Measurements from ENCODE around the gene ACTR2. TPM values are rescaled to one million over a fixed set of nuclear protein-coding genes. Genes with fewer than 3 reads are reported as not detected.
"Not testable (repeated sequence)": the region's sequence is repeated elsewhere in the genome, so short reads cannot be mapped to it uniquely, and the experiment has no call there.

Gene ACTR2
- total and polyA plus RNA-seq, 7 experiments from 2014 or later = 180 to 435 (median 255) TPM

DNA sequence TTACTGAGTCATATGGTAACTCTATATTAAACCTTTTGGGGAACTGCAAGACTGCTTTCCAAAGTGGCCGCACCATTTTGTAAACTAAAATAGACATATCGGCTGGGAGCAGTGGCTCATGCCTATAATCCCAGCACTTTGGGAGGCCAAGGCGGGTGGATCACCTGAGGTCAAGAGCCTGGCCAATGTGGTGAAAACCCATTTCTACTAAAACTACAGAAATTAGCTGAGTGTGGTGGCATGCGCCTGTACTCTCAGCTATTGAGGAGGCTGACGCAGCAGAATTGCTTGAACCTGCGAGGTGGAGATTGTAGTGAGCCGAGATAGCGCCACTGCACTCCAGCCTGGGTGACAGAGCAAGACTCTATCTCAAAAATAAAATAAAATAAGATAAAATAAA, 6.4 kb upstream of the ACTR2 start:
- H3K4me3 ChIP-seq (ENCODE audit: low read length); H3K27me3 ChIP-seq (ENCODE audit: control insufficient read depth in 2 of 2, insufficient read depth in 2 of 2, low read length in 2 of 2); POLR2A ChIA-PET; CTCF ChIA-PET; intact Hi-C loops (cut with micrococcal nuclease); H3K9me3 ChIP-seq (ENCODE audit: control insufficient read depth in 2 of 3, low read length in 3 of 3); H3K4me1 ChIP-seq (ENCODE audit: control insufficient read depth in 2 of 2, insufficient read depth in 2 of 2, low read length in 2 of 2); H3K9me3 Mint-ChIP-seq; H3K27me3 Mint-ChIP-seq; H3K4me3 Mint-ChIP-seq; H3K27ac Mint-ChIP-seq; ATAC-seq; H3K4me1 Mint-ChIP-seq; H3K36me3 ChIP-seq (ENCODE audit: control insufficient read depth in 2 of 3, insufficient read depth in 3 of 3, low read length in 3 of 3); DNase-seq; H3K27ac ChIP-seq (ENCODE audit: low read depth, low read length): not testable (repeated sequence)
- H3K36me3 Mint-ChIP-seq = peaks cover 0 to 11% (median 2%) of the 10 kb centered on the region in 5 donors

GRCh38 chr2:65227020-65227455, 593 bp upstream of the ACTR2 start:
- H3K27ac Mint-ChIP-seq = peak overlapping the region; percentile 97 to 99 (median 98)
- peak overlapping the region; percentile 97 for H3K27ac ChIP-seq (ENCODE audit: low read depth, low read length)
- peaks cover 23 to 32% of the 10 kb centered on the region in 2 donors for H3K4me1 ChIP-seq (ENCODE audit: control insufficient read depth in 2 of 2, insufficient read depth in 2 of 2, low read length in 2 of 2)
- H3K27me3 Mint-ChIP-seq = no peaks in the 10 kb centered on the region
- peaks cover 18 to 48% (median 38%) of the 10 kb centered on the region in 7 donors for H3K4me1 Mint-ChIP-seq
- peak in 1 of 9 donors; percentile 5 for DNase-seq
- H3K4me3 ChIP-seq (ENCODE audit: low read length) = peak overlapping the region; percentile 99
- peak overlapping the region; percentile 95 to 100 (median 98) for H3K4me3 Mint-ChIP-seq
- H3K27me3 ChIP-seq (ENCODE audit: control insufficient read depth in 2 of 2, insufficient read depth in 2 of 2, low read length in 2 of 2) = no peaks in the 10 kb centered on the region
- peak; percentile 18 for ATAC-seq
- POLR2A ChIA-PET = interaction anchor here (0.6 to 2.9 kb wide), 15 partner anchors 9 to 1638 kb away, joined by 3 to 24 read pairs (median 3); partner anchors contain the start of genes AFTPH, CEP68, MDH1 and RAB1A
- peaks cover 0 to 11% (median 7%) of the 10 kb centered on the region in 5 donors for H3K36me3 Mint-ChIP-seq
- H3K9me3 Mint-ChIP-seq = peaks cover 0 to 2% (median 0%) of the 10 kb centered on the region in 11 donors
- peaks cover 0 to 8% (median 0%) of the 10 kb centered on the region in 3 experiments for H3K36me3 ChIP-seq (ENCODE audit: control insufficient read depth in 2 of 3, insufficient read depth in 3 of 3, low read length in 3 of 3)
- CTCF ChIA-PET = interaction anchor here (0.9 kb wide), 2 partner anchors 40 to 97 kb away, joined by 3 to 5 read pairs; partner anchors contain the start of gene RAB1A
- H3K9me3 ChIP-seq (ENCODE audit: control insufficient read depth in 2 of 3, low read length in 3 of 3) = no peaks in the 10 kb centered on the region
- intact Hi-C loops (cut with micrococcal nuclease) = loop anchor here (1.0 to 5.0 kb wide), 17 partner anchors 14 to 1639 kb away; partner anchors contain the start of genes AFTPH (in 2 of the 2), CEP68 (in 2 of the 2), MDH1 (in 2 of the 2) and PELI1 (in 2 of the 2)

DNA sequence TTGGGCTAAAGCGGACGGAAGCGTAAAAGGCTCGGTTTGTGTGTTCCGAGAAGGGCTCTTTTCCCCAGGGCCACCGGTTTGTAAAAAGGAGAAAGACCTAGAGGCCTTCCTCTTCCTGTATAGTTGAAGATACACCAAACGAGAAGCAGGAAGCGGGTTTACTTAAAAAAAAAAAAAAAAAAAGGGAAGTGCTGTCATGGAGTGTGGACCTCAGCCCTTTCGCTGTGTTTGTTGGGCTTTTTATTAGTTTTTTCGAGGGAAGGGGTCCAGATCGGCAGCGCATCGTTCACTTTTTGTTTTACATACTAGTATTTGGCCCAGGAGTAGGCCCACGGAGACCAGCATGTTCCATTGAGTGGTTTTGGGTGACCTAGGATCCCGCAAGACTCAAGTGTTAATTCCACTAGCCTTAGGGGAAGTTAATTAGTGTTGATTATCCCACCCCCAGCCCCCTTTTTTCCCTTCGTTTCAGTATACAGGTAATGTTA, 676 bp downstream of the ACTR2 start:
- ChIA-PET POLR2A (interaction anchor here (0.6 to 2.9 kb wide), 7 partner anchors 11 to 573 kb away, joined by 3 to 24 read pairs (median 4); partner anchors contain the start of genes CEP68 and RAB1A), CTCF (no interaction called here)
- Histone ChIP-seq H3K4me1 (ENCODE audit: control insufficient read depth in 2 of 2, insufficient read depth in 2 of 2, low read length in 2 of 2) (peaks cover 25 to 38% of the 10 kb centered on the region in 2 donors), H3K4me3 (ENCODE audit: low read length) (peak overlapping the region; percentile 99), H3K27ac (ENCODE audit: low read depth, low read length) (peak overlapping the region; percentile 97), H3K27me3 (ENCODE audit: control insufficient read depth in 2 of 2, insufficient read depth in 2 of 2, low read length in 2 of 2) (no peaks in the 10 kb centered on the region), H3K36me3 (ENCODE audit: control insufficient read depth in 2 of 3, insufficient read depth in 3 of 3, low read length in 3 of 3) (peaks cover 0 to 8% (median 0%) of the 10 kb centered on the region in 3 experiments), H3K9me3 (ENCODE audit: control insufficient read depth in 2 of 3, low read length in 3 of 3) (no peaks in the 10 kb centered on the region)
- Mint-ChIP-seq H3K4me3 (peak overlapping the region; percentile 95 to 99 (median 98)), H3K27me3 (no peaks in the 10 kb centered on the region), H3K36me3 (peaks cover 4 to 19% (median 11%) of the 10 kb centered on the region in 5 donors), H3K9me3 (peaks cover 0 to 2% (median 0%) of the 10 kb centered on the region in 11 donors), H3K27ac (peak overlapping the region; percentile 95 to 99 (median 97)), H3K4me1 (peaks cover 27 to 57% (median 46%) of the 10 kb centered on the region in 7 donors)
- DNase-seq (peak in 7 of 9 donors; percentile 30 to 71 (median 67)), ATAC-seq (peak; percentile 59)
- intact Hi-C loops (cut with micrococcal nuclease) = loop anchor here (1.0 to 5.0 kb wide), 4 partner anchors 73 to 1386 kb away; partner anchors contain the start of genes UGP2 (in 1 of the 2) and VPS54 (in 1 of the 2)

- no peak overlapping the region for H3K27ac ChIP-seq (ENCODE audit: low read depth, low read length)
- Mint-ChIP-seq H3K36me3 (peaks cover 4 to 24% (median 12%) of the 10 kb centered on the region in 5 donors), H3K9me3 (peaks cover 0 to 2% (median 0%) of the 10 kb centered on the region in 11 donors), H3K4me3 (peak overlapping the region in 9 of 10 donors; percentile 8 to 68 (median 43)), H3K27ac (peak overlapping the region in 1 of 9 donors; percentile 82), H3K27me3 (no peaks in the 10 kb centered on the region), H3K4me1 (peaks cover 36 to 82% (median 65%) of the 10 kb centered on the region in 7 donors)
- H3K4me1 ChIP-seq (ENCODE audit: control insufficient read depth in 2 of 2, insufficient read depth in 2 of 2, low read length in 2 of 2) = peaks cover 30 to 58% of the 10 kb centered on the region in 2 donors
- no peaks in the 10 kb centered on the region for H3K27me3 ChIP-seq (ENCODE audit: control insufficient read depth in 2 of 2, insufficient read depth in 2 of 2, low read length in 2 of 2)
- H3K36me3 ChIP-seq (ENCODE audit: control insufficient read depth in 2 of 3, insufficient read depth in 3 of 3, low read length in 3 of 3) = peaks cover 0 to 8% (median 0%) of the 10 kb centered on the region in 3 experiments
- POLR2A ChIA-PET = interaction anchor here (0.8 kb wide), 1 partner anchor 67 kb away, joined by 3 read pairs; no protein-coding TSS in a partner anchor
- ATAC-seq (no peak), DNase-seq (no peak)
- CTCF ChIA-PET = interaction anchor here (0.7 kb wide), 2 partner anchors 65 to 297 kb away, joined by 3 read pairs; no protein-coding TSS in a partner anchor
- H3K9me3 ChIP-seq (ENCODE audit: control insufficient read depth in 2 of 3, low read length in 3 of 3) = no peaks in the 10 kb centered on the region
- intact Hi-C loops (cut with micrococcal nuclease) = no loop called here
- no peak overlapping the region for H3K4me3 ChIP-seq (ENCODE audit: low read length)
Observed at GRCh38 chr2:65231121-65231520, 3.5 kb downstream of the ACTR2 start.

GRCh38 chr2:65231892-65232477, 4.4 kb downstream of the ACTR2 start:
- DNase-seq = no peak

GRCh38 chr2:65232636-65233035, 5.0 kb downstream of the ACTR2 start:
- Histone ChIP-seq H3K9me3 (ENCODE audit: control insufficient read depth in 2 of 3, low read length in 3 of 3) (no peaks in the 10 kb centered on the region), H3K4me3 (ENCODE audit: low read length) (no peak overlapping the region), H3K27me3 (ENCODE audit: control insufficient read depth in 2 of 2, insufficient read depth in 2 of 2, low read length in 2 of 2) (no peaks in the 10 kb centered on the region), H3K36me3 (ENCODE audit: control insufficient read depth in 2 of 3, insufficient read depth in 3 of 3, low read length in 3 of 3) (peaks cover 0 to 5% (median 0%) of the 10 kb centered on the region in 3 experiments), H3K27ac (ENCODE audit: low read depth, low read length) (peak overlapping the region; percentile 4), H3K4me1 (ENCODE audit: control insufficient read depth in 2 of 2, insufficient read depth in 2 of 2, low read length in 2 of 2) (peaks cover 23 to 62% of the 10 kb centered on the region in 2 donors)
- Mint-ChIP-seq H3K4me3 (peak overlapping the region; percentile 17 to 68 (median 46)), H3K36me3 (peaks cover 1 to 24% (median 12%) of the 10 kb centered on the region in 5 donors), H3K27ac (peak overlapping the region in 6 of 9 donors; percentile 24 to 72 (median 35)), H3K27me3 (no peaks in the 10 kb centered on the region), H3K4me1 (peaks cover 29 to 85% (median 61%) of the 10 kb centered on the region in 7 donors), H3K9me3 (peaks cover 0 to under 1% (median 0%) of the 10 kb centered on the region in 11 donors)
- ATAC-seq (peak; percentile 55), DNase-seq (no peak)
- ChIA-PET POLR2A (no interaction called here), CTCF (interaction anchor here (0.9 kb wide), 1 partner anchor 11 kb away, joined by 4 read pairs; no protein-coding TSS in a partner anchor)
- intact Hi-C loops (cut with micrococcal nuclease) = loop anchor here (1.0 kb wide), 2 partner anchors 8 to 9 kb away; no protein-coding TSS in a partner anchor

More at GRCh38 chr2:65231892-65232477, 4.4 kb downstream of the ACTR2 start:
- Mint-ChIP-seq H3K4me1 (peaks cover 29 to 84% (median 64%) of the 10 kb centered on the region in 7 donors), H3K9me3 (peaks cover 0 to 2% (median 0%) of the 10 kb centered on the region in 11 donors), H3K27ac (peak overlapping the region in 7 of 9 donors; percentile 24 to 72 (median 32)), H3K4me3 (peak overlapping the region; percentile 14 to 71 (median 50)), H3K27me3 (no peaks in the 10 kb centered on the region), H3K36me3 (peaks cover 4 to 24% (median 12%) of the 10 kb centered on the region in 5 donors)
- intact Hi-C loops (cut with micrococcal nuclease) = loop anchor here (1.0 kb wide), 2 partner anchors 8 to 9 kb away; no protein-coding TSS in a partner anchor
- H3K36me3 ChIP-seq (ENCODE audit: control insufficient read depth in 2 of 3, insufficient read depth in 3 of 3, low read length in 3 of 3) = peaks cover 0 to 8% (median 0%) of the 10 kb centered on the region in 3 experiments
- ATAC-seq = no peak
- POLR2A ChIA-PET = no interaction called here
- H3K27ac ChIP-seq (ENCODE audit: low read depth, low read length) = peak overlapping the region; percentile 4
- H3K9me3 ChIP-seq (ENCODE audit: control insufficient read depth in 2 of 3, low read length in 3 of 3) = no peaks in the 10 kb centered on the region
- CTCF ChIA-PET = interaction anchor here (0.9 kb wide), 1 partner anchor 12 kb away, joined by 4 read pairs; no protein-coding TSS in a partner anchor
- peaks cover 23 to 60% of the 10 kb centered on the region in 2 donors for H3K4me1 ChIP-seq (ENCODE audit: control insufficient read depth in 2 of 2, insufficient read depth in 2 of 2, low read length in 2 of 2)
- H3K27me3 ChIP-seq (ENCODE audit: control insufficient read depth in 2 of 2, insufficient read depth in 2 of 2, low read length in 2 of 2) = no peaks in the 10 kb centered on the region
- no peak overlapping the region for H3K4me3 ChIP-seq (ENCODE audit: low read length)
